BLaER1 treated with 17β-estradiol and CSF1 and Interleukin-3, amounts not matched to agents 10 nM and 100 nM (cell line): ENCODE measurements around the gene EIF3M.
"Not testable (repeated sequence)": the region's sequence is repeated elsewhere in the genome, so short reads cannot be mapped to it uniquely, and the experiment has no call there.

Experiments
- H3K27ac ChIP-seq, 11 experiments: shearing (Covaris generic); formaldehyde crosslinking; 2 replicates each; pipeline ENCODE4 v1.8.1; 2022
- H3K27me3 ChIP-seq, 11 experiments: shearing (Covaris generic); formaldehyde crosslinking; 2 replicates each; pipeline ENCODE4 v1.8.1; 2022
- H3K36me3 ChIP-seq, 11 experiments: shearing (Covaris generic); formaldehyde crosslinking; 2 replicates each; pipeline ENCODE4 v1.8.1; 2022
- H3K4me1 ChIP-seq, 10 experiments: shearing (Covaris generic); formaldehyde crosslinking; 2 replicates each; pipeline ENCODE4 v1.8.1; 2022
- H3K4me2 ChIP-seq, 11 experiments: shearing (Covaris generic); formaldehyde crosslinking; 2 replicates each; pipeline ENCODE4 v1.8.1; 2022
- H3K4me3 ChIP-seq, 10 experiments: shearing (Covaris generic); formaldehyde crosslinking; 2 replicates each; pipeline ENCODE4 v1.8.1; 2022
- H3K9ac ChIP-seq, 11 experiments: shearing (Covaris generic); formaldehyde crosslinking; 2 replicates each; pipeline ENCODE4 v1.8.1; 2022
- H3K9me3 ChIP-seq, 11 experiments: shearing (Covaris generic); formaldehyde crosslinking; replicated peaks in 1 of 11; 2 replicates each; pipeline ENCODE4 v1.8.1; 2022
- H4K20me1 ChIP-seq, 11 experiments: shearing (Covaris generic); formaldehyde crosslinking; 2 replicates each; pipeline ENCODE4 v1.8.1; 2022
- Cebpa-rat ChIP-seq, 11 experiments: shearing (Covaris generic); IDR thresholded peaks; 2 replicates each; pipeline ENCODE4 v1.8.1; 2022

The EIF3M gene

DNA sequence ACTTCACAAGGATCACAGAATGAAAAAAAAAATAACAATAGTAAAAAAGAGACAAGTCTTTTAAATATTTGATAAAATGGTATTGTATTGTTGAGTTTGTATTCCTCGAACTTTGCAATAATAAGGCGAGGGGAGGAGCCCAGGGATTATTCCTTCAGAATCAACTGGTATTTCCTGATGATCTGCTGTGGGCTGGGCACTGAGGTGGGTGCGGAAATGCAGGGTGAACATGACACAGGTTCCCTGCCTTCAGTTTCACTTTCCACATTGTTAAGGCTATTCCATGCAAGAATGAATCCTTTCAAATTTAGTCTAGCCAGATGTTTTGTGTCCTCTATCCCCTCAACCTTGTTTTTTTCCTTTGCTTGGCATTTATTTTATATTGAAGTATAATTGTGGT is 2.1 kb upstream of the EIF3M start:
- Histone ChIP-seq H4K20me1 (peaks cover 17 to 23% (median 20%) of the 10 kb centered on the region in 11 experiments; a peak in 21 of 22 replicates), H3K4me2 (no peak overlapping the region), H3K4me1 (peaks cover 15 to 23% (median 19%) of the 10 kb centered on the region in 10 experiments), H3K4me3 (no peak overlapping the region), H3K9me3 (peaks cover 0 to 10% (median 5%) of the 10 kb centered on the region in 11 experiments; a peak in 7 of 22 replicates), H3K36me3 (peaks cover 0 to 13% (median 10%) of the 10 kb centered on the region in 11 experiments; a peak in 17 of 22 replicates), H3K9ac (no peak overlapping the region), H3K27me3 (no peaks in the 10 kb centered on the region), H3K27ac (no peak overlapping the region)
- TF ChIP-seq Cebpa-rat (IDR thresholded peaks at IDR 0.05), result no peak

DNA sequence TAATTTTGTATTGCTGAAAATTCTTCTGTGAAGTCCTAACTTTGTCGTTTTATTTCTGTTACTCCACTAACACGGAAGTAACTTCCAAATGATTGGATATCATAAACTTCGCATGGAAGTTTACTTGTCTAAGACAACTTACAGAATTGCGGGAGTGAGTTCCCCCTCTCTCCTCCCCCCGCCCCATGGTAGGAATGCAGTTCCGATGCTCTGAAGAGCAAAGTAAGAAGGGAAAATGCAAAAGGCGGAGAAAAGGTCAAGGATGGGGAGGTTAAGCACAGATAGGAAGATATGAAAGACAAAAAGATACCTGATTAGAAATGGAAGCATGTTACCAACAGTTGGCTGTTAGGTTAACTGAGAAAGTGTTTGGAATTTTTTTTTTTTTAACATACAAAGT is 1.3 kb downstream of the EIF3M start:
- Histone ChIP-seq H3K9me3 (peaks cover 0 to 10% (median 5%) of the 10 kb centered on the region in 11 experiments; a peak in 7 of 22 replicates), H3K4me1 (peaks cover 16 to 42% (median 34%) of the 10 kb centered on the region in 10 experiments), H3K27me3 (no peaks in the 10 kb centered on the region), H3K36me3 (peaks cover 29 to 47% (median 43%) of the 10 kb centered on the region in 11 experiments), H3K27ac (peak overlapping the region in 10 of 11 experiments; percentile 88 to 98 (median 96); a peak in 19 of 22 replicates), H3K4me2 (peak overlapping the region; percentile 87 to 98 (median 95)), H4K20me1 (peaks cover 45 to 57% (median 53%) of the 10 kb centered on the region in 11 experiments; a peak in 21 of 22 replicates), H3K4me3 (peak overlapping the region; percentile 81 to 100 (median 92)), H3K9ac (peak overlapping the region; percentile 91 to 98 (median 95))
- TF ChIP-seq Cebpa-rat (IDR thresholded peaks at IDR 0.05), result no peak

DNA sequence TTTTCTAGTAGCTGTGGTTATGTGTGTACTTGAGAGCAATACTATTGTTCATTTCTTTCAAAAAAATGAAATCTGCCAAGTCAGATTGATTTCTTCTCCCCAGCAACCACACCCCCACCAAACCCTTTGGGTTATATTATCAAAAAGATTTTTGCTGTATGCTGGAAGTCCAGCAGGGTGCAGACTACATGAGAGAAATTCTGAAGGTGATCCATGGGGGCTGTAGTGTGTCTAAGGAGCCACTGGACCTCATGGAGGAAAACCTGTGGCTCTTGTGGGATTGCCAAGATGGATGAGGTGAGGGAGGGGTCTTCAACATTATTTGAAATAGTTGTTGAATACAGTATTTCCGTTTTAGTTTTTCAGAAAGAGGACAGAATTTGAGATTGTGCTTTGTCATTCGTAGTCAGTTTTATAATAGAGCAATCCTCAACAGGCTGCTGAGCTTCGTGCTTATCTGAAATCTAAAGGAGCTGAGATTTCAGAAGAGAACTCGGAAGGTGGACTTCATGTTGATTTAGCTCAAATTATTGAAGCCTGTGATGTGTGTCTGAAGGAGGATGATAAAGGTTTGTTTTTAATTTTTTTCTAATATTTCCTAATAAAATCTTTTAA is 3.1 kb downstream of the EIF3M start:
- Histone ChIP-seq H4K20me1 (peaks cover 55 to 74% (median 69%) of the 10 kb centered on the region in 11 experiments; a peak in 21 of 22 replicates), H3K9me3 (peaks cover 0 to 10% (median 5%) of the 10 kb centered on the region in 11 experiments; a peak in 7 of 22 replicates), H3K36me3 (peaks cover 46 to 64% (median 61%) of the 10 kb centered on the region in 11 experiments), H3K4me1 (peaks cover 18 to 58% (median 46%) of the 10 kb centered on the region in 10 experiments), H3K4me2 (peak overlapping the region; percentile 87 to 98 (median 95); a peak in 19 of 22 replicates), H3K27me3 (no peaks in the 10 kb centered on the region), H3K27ac (no peak overlapping the region), H3K9ac (peak overlapping the region in 1 of 11 experiments; percentile 46; a peak in 2 of 22 replicates), H3K4me3 (no peak overlapping the region)
- no peak for TF ChIP-seq Cebpa-rat (IDR thresholded peaks at IDR 0.05)

DNA sequence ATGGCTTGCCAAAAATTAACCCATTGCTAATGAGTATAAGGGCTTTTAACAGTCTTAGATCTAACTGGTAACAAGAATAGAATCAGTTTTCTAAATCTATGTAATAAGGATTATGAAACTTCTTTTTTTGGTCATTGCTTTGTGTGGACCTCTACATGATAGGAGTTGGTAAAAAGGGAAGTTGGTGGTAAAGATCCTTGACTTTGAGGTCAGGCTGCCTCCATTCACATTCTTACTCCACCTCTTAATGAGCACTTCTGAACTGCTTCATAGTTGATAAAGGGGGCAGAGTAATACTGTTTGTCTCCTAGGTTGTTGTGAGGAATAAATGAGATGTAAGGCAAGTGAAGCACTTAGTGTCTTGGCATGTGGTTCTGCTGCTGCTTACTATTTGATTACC is 10.6 kb downstream of the EIF3M start:
- Histone ChIP-seq H3K36me3 (peaks cover 93 to 100% (median 99%) of the 10 kb centered on the region in 11 experiments), H4K20me1 (peaks cover 27 to 98% (median 75%) of the 10 kb centered on the region in 11 experiments; a peak in 20 of 22 replicates), H3K4me1 (peaks cover 15 to 62% (median 42%) of the 10 kb centered on the region in 10 experiments), H3K27me3 (no peaks in the 10 kb centered on the region), H3K27ac (peak overlapping the region in 5 of 11 experiments; percentile 35 to 71 (median 52); a peak in 11 of 22 replicates), H3K9me3 (peaks cover 0 to 8% (median 0%) of the 10 kb centered on the region in 11 experiments; a peak in 1 of 22 replicates), H3K4me3 (no peak overlapping the region), H3K4me2 (peak overlapping the region in 8 of 11 experiments; percentile 4 to 79 (median 64); a peak in 14 of 22 replicates), H3K9ac (no peak overlapping the region)
- TF ChIP-seq Cebpa-rat (IDR thresholded peaks at IDR 0.05), result no peak

DNA sequence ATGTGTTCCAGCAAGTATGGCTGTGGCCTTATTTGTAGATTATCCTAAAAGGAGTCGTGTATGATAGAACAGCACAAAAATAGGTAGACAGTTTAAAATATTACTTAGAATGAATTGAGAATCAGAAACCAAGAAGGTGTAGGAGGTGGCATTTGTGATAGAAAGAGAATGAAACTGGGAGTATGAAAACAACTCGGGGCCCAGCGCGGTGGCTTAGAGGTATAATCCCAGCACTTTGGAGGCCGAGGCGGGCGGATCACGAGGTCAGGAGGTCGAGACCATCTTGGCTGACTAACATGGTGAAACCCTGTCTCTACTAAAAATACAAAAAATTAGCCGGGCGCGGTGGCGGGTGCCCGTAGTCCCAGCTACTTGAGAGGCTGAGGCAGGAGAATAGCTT is 12.5 kb downstream of the EIF3M start:
- H3K4me2 ChIP-seq, H3K9ac ChIP-seq, H3K4me3 ChIP-seq, H3K27me3 ChIP-seq, H3K9me3 ChIP-seq, H3K27ac ChIP-seq: not testable (repeated sequence)
- peaks cover 86 to 100% (median 95%) of the 10 kb centered on the region in 11 experiments for H3K36me3 ChIP-seq
- H3K4me1 ChIP-seq, result peaks cover 14 to 48% (median 33%) of the 10 kb centered on the region in 10 experiments; a peak in 19 of 20 replicates
- peaks cover 15 to 91% (median 57%) of the 10 kb centered on the region in 11 experiments; a peak in 18 of 22 replicates for H4K20me1 ChIP-seq

DNA sequence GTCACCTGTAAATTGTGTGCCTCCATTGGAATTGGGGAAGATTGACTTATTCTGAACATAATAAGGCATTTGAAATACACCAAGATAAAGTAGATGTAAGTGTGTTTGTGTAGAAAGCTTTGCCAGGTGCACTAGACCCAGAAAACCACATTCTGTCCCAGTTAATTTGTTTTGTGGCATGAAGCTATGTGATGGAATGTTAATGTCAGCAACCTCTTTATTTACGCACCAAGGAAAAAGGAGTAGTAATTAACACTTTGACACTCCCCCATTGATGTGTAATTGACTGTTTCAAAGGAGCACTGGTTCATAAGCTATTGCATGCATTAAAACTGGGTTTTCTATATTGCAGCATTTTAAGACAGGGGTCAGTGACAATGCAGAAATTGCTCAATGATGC is 14.3 kb downstream of the EIF3M start:
- 0 out of 22 replicates have a peak overlapping the region, but pooled peaks of 1 of the 11 experiments have one; percentile 24 for H3K4me2 ChIP-seq

DNA sequence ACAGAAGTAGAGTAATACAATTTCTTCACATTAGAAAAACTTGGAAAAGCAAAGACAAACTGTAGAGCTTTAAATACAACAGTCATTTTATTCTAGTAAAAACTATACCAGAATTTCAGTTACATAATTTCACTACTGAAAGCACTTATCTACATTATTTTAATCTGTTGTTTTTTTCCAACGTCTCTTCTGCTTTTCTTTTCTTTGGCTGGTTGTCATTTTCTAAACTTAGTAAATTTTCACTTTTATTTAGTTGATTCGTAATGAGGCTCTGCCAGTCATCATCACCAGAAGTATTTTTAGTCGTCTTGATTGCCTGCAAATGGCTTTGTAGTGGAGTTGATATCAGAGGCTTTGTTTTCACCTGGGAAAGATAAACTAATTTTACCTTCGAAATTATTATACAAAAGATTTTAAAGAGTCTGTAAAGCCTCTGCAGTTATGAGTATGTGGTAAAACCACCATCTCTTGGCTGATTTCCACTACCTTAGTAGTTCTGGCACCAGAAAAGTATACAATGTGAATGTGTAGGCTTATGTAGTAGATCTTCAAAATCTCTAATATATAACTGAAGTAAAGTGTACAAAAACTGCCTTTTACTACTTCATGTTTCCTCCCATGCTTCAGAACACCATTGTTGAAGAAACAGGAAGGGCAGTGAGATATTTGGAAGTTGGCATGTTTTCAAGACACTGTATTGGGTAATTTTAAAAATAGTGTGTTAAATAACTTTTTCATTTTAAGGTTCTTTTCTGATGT is 19.2 kb downstream of the EIF3M start:
- no peak overlapping the region for H3K27ac ChIP-seq
- no peak overlapping the region for H3K9ac ChIP-seq
- no peaks in the 10 kb centered on the region for H3K27me3 ChIP-seq
- H3K36me3 ChIP-seq, result peaks cover 88 to 100% (median 95%) of the 10 kb centered on the region in 11 experiments
- no peak for TF ChIP-seq Cebpa-rat (IDR thresholded peaks at IDR 0.05)
- peaks cover 20 to 43% (median 25%) of the 10 kb centered on the region in 11 experiments for H3K9me3 ChIP-seq
- no peak overlapping the region for H3K4me2 ChIP-seq
- H3K4me3 ChIP-seq, result no peak overlapping the region
- peaks cover 0 to 40% (median 9%) of the 10 kb centered on the region in 11 experiments; a peak in 15 of 22 replicates for H4K20me1 ChIP-seq
- H3K4me1 ChIP-seq, result peaks cover 0 to 18% (median 0%) of the 10 kb centered on the region in 10 experiments; a peak in 3 of 20 replicates

More for the DNA sequence above, 14.3 kb downstream of the EIF3M start:
- Histone ChIP-seq H3K27ac (no peak overlapping the region), H3K27me3 (no peaks in the 10 kb centered on the region), H3K9me3 (peaks cover 0 to 8% (median 0%) of the 10 kb centered on the region in 11 experiments; a peak in 1 of 22 replicates), H3K9ac (no peak overlapping the region), H4K20me1 (peaks cover 7 to 76% (median 40%) of the 10 kb centered on the region in 11 experiments; a peak in 18 of 22 replicates), H3K36me3 (peaks cover 87 to 100% (median 95%) of the 10 kb centered on the region in 11 experiments), H3K4me1 (peaks cover under 1 to 36% (median 19%) of the 10 kb centered on the region in 10 experiments; a peak in 18 of 20 replicates), H3K4me3 (no peak overlapping the region)
- no peak for TF ChIP-seq Cebpa-rat (IDR thresholded peaks at IDR 0.05)

DNA sequence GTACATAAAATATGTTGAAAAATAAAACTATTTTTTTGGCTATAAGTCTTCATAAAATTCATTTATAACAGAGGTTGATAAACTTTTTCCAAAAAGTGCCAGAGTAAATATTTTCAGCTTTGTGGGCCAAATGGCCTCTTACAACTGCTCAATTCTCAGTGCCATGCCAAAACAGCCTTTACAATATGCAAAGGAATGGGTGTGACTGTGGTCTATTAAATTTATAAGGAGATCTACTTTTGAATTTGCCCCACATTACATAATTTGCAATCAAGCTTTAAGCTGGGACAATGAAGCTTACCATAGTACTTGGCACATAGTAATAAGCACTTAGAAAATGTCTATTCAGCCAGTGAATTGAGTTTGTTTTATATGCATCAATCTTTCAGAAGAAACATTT is 22.6 kb downstream of the EIF3M start:
- H3K4me1 ChIP-seq, result peaks cover 0 to 9% (median 0%) of the 10 kb centered on the region in 10 experiments; a peak in 1 of 20 replicates
- H3K27ac ChIP-seq, result no peak overlapping the region
- no peak overlapping the region for H3K4me2 ChIP-seq
- H3K4me3 ChIP-seq, result no peak overlapping the region
- peaks cover 38 to 66% (median 47%) of the 10 kb centered on the region in 11 experiments for H3K9me3 ChIP-seq
- H3K36me3 ChIP-seq, result peaks cover 73 to 84% (median 76%) of the 10 kb centered on the region in 11 experiments
- peaks cover 0 to 16% (median 3%) of the 10 kb centered on the region in 11 experiments; a peak in 3 of 22 replicates for H4K20me1 ChIP-seq
- no peaks in the 10 kb centered on the region for H3K27me3 ChIP-seq
- TF ChIP-seq Cebpa-rat (IDR thresholded peaks at IDR 0.05), result no peak
- H3K9ac ChIP-seq, result no peak overlapping the region

DNA sequence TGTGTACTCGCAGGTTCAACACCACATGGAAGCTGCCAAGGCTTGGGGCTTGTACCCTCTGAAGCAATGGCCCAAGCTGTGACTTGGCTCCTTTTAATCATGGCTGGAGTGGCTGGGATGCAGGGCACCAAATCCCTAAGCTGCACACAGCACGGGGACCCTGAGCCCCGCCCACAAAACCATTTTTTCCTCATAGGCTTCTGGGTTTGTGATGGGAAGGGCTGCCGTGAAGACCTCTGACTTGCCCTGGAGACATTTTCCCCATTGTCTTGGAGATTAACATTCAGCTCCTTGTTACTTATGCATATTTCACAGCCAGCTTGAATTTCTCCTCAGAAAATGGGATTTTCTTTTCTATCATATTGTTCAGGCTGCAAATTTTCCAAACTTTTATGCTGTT is 25.2 kb downstream of the EIF3M start:
- H3K27ac ChIP-seq, H3K4me2 ChIP-seq, H3K4me1 ChIP-seq, H3K27me3 ChIP-seq, H4K20me1 ChIP-seq, H3K9ac ChIP-seq, H3K4me3 ChIP-seq: not testable (repeated sequence)
- Histone ChIP-seq H3K36me3 (peaks cover 48 to 58% (median 50%) of the 10 kb centered on the region in 11 experiments), H3K9me3 (peaks cover 36 to 63% (median 47%) of the 10 kb centered on the region in 11 experiments)
